ENCODE measurements around the gene DNAJC25.
A peak's percentile ranks its signal among the peaks of the same experiment; 100 is the strongest.
"Not testable (repeated sequence)": the region's sequence is repeated elsewhere in the genome, so short reads cannot be mapped to it uniquely, and the experiment has no call there.

Gene DNAJC25

GRCh38 chr9:111668026-111668573 is 37.0 kb downstream of the DNAJC25 start:
- no peak for DNase-seq (ENCODE audit: low spot score)

DNA sequence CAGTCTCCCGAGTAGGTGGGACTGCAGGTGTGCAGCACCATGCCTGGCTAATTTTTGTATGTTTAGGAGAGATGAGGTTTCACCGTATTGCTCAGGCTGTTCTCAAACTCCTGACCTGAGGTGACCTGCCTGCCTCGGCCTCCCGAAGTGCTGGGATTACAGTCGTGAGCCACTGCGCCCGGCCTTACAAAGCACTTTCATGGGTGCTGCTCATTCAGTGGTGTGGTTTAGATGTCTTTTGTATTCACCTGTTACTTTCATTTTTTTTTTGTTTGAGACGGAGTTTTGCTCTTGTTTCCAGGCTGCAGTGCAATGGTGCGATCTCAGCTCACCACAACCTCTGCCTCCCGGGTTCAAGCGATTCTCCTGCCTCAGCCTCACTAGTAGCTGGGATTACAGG is 37.5 kb downstream of the DNAJC25 start:
- not testable (repeated sequence) for DNase-seq (ENCODE audit: low spot score)

GRCh38 chr9:111674319-111674718 is 43.2 kb downstream of the DNAJC25 start:
- no peak for DNase-seq (ENCODE audit: low spot score)

GRCh38 chr9:111676116-111676515 is 45.0 kb downstream of the DNAJC25 start:
- DNase-seq (ENCODE audit: low spot score) = no peak

DNA sequence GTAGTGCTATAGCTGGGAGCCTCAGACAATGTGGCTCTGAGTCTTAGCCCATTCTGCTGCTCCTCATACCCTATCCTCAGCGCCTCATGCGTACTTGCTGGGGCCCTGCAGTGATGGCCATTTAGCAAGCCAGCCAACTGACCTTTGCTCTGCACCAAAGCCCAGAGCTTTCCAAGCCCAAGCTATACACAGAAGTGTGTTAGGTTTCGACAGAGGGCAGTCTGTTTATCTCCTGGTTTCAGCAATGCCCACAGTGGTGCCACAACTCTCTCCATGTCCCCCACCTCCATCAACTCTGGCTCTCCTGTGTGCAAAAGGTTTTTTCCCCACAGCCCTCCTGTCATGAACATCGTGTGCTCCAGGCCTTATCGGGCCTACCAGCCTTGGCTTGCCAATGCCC is 47.2 kb downstream of the DNAJC25 start:
- no peak for DNase-seq (ENCODE audit: low spot score)

GRCh38 chr9:111679199-111679598 is 48.1 kb downstream of the DNAJC25 start:
- DNase-seq (ENCODE audit: low spot score) = no peak

GRCh38 chr9:111683392-111683791 is 52.3 kb downstream of the DNAJC25 start:
- no peak for DNase-seq (ENCODE audit: low spot score)

- DNase-seq (ENCODE audit: low spot score) = peak; percentile 12
These were observed 60.7 kb downstream of the DNAJC25 start for GRCh38 chr9:111691672-111692329.

GRCh38 chr9:111696796-111697195 is 65.7 kb downstream of the DNAJC25 start:
- no peak for DNase-seq (ENCODE audit: low spot score)

DNA sequence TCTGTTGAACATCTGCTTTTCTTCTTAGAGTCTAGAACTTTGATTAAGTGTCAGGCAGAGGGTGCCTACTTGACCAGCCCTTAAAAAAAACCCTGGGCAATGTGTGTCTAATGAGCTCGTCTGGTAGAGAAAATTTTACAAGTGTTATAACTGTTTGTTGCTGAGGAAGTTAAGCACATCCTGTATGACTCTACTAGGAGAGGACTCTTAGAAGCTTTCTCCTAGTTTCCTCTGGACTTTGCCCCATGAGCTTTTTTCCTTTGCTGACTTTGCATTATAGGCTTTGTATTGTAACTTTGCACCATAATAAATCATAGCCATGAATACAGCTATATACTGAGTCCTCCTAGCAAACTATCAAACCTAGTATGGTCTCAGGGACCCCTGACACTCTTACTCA is 69.6 kb downstream of the DNAJC25 start:
- no peak for DNase-seq (ENCODE audit: low spot score)
